K562 (cell line): Measurements from ENCODE around the gene SMAD5. TPM values are rescaled to one million over a fixed set of nuclear protein-coding genes. Genes with fewer than 3 reads are reported as not detected.

Source experiments
- ATF7 ChIP-seq: fragments of 450-650 bp; IDR thresholded peaks from 2 replicates; pipeline ENCODE4 v1.7.1; 2014; ENCODE audit warnings: mild to moderate bottlenecking, moderate library complexity
- BCL6 ChIP-seq: fragments of 250-450 bp; sonication (Bioruptor Pico); IDR thresholded peaks from 2 replicates; pipeline ENCODE4 v1.4.0; 2020
- BRD9 ChIP-seq: fragments of 450-650 bp; IDR thresholded peaks from 2 replicates; pipeline ENCODE4 v1.6.1; 2018; ENCODE audit warnings: low read depth; ENCODE audit not compliant: partially characterized antibody
- CBX2 ChIP-seq: fragments of 200-600 bp; sonication (generic); IDR thresholded peaks from one replicate; pipeline ENCODE4 v1.6.1; 2012; ENCODE audit warnings: mild to moderate bottlenecking, low read length, inconsistent platforms; ENCODE audit not compliant: insufficient read depth, poor library complexity, severe bottlenecking
- CEBPB ChIP-seq: fragments of 450-650 bp; IDR thresholded peaks from 2 replicates; pipeline ENCODE4 v1.6.1; 2016; ENCODE audit warnings: missing genetic modification characterization, missing compliant biosample characterization
- CXXC5 ChIP-seq: fragments of 250-450 bp; sonication (Bioruptor Pico); IDR thresholded peaks from 2 replicates; pipeline ENCODE4 v1.8.0; 2022; ENCODE audit warnings: inconsistent platforms, mild to moderate bottlenecking, moderate library complexity
- ELF1 ChIP-seq: fragments of 200-800 bp; sonication (Bioruptor generic); IDR thresholded peaks from 2 replicates; pipeline ENCODE4 v1.6.1; 2016; ENCODE audit warnings: missing genetic modification characterization, missing compliant biosample characterization
- ESRRA ChIP-seq: fragments of 450-650 bp; IDR thresholded peaks from 2 replicates; pipeline ENCODE4 v1.6.1; 2014; ENCODE audit warnings: low read depth, mild to moderate bottlenecking, moderate library complexity, borderline replicate concordance
- FOXM1 ChIP-seq, 2 experiments: fragments of 450-650 bp in 1 of 2; sonication (generic) in 1 of 2; formaldehyde crosslinking in 1 of 2; IDR thresholded peaks; 2 replicates each; pipeline versions ENCODE4 v1.6.1 to v1.9.0; 2017 to 2022; ENCODE audit warnings: low read depth in 2 of 2, mild to moderate bottlenecking in 2 of 2, missing genetic modification reagents in 1 of 2, moderate library complexity in 1 of 2
- HDAC8 ChIP-seq: fragments of 450-650 bp; IDR thresholded peaks from 2 replicates; pipeline ENCODE4 v1.6.1; 2016; ENCODE audit warnings: mild to moderate bottlenecking, missing genetic modification characterization, moderate library complexity, missing compliant biosample characterization
- HMG20B ChIP-seq: fragments of 250-450 bp; sonication (Bioruptor Pico); IDR thresholded peaks from 2 replicates; pipeline ENCODE4 v1.5.0; 2021; ENCODE audit warnings: mild to moderate bottlenecking
- MYC ChIP-seq, 2 experiments: fragments of 250-450 bp in 1 of 2; sonication (Bioruptor Pico) in 1 of 2; IDR thresholded peaks; 2 replicates each; pipeline versions ENCODE4 v1.5.1 to v1.6.1; 2012 to 2021; ENCODE audit warnings: low read depth in 2 of 2, borderline replicate concordance in 1 of 2, improper control_type of control experiment in 1 of 2, low read length in 1 of 2, mild to moderate bottlenecking in 1 of 2, moderate library complexity in 1 of 2
- NCOR1 ChIP-seq: fragments of 450-650 bp; IDR thresholded peaks from 2 replicates; pipeline ENCODE4 v1.6.1; 2016; ENCODE audit warnings: mild to moderate bottlenecking, moderate library complexity
- POLR2A ChIP-seq: fragments of 450-650 bp; conservative IDR thresholded peaks from 2 replicates; pipeline ENCODE4 v1.6.1; 2016
- PTBP1 ChIP-seq: fragments of 200-400 bp; formaldehyde crosslinking; IDR thresholded peaks from 2 replicates; pipeline ENCODE4 v1.6.1; 2017; ENCODE audit warnings: low read depth, low read length
- RBBP5 ChIP-seq: fragments of 200-600 bp; sonication (generic); IDR thresholded peaks from 2 replicates; pipeline ENCODE4 v1.6.1; 2012; ENCODE audit warnings: borderline replicate concordance, mild to moderate bottlenecking, low read length, control low read depth, inconsistent platforms; ENCODE audit not compliant: insufficient read depth, poor library complexity, severe bottlenecking
- SMC3 ChIP-seq: conservative IDR thresholded peaks from 2 replicates; pipeline ENCODE4 v1.6.1; 2011; ENCODE audit warnings: low read depth, low read length, improper control_type of control experiment; ENCODE audit not compliant: insufficient read depth
- TBP ChIP-seq: optimal IDR thresholded peaks from 2 replicates; pipeline ENCODE3; 2011; ENCODE audit warnings: low read depth, low read length, improper control_type of control experiment
- TCF7L2 ChIP-seq: fragments of 150-350 bp; IDR thresholded peaks from 2 replicates; pipeline ENCODE4 v1.6.1; 2016; ENCODE audit warnings: low read depth, mild to moderate bottlenecking, low read length, moderate library complexity
- ZNF174 ChIP-seq: fragments of 250-450 bp; sonication (Bioruptor Pico); IDR thresholded peaks from 2 replicates; pipeline ENCODE4 v1.4.0; 2020; ENCODE audit warnings: mild to moderate bottlenecking
- ZNF75A ChIP-seq: fragments of 450-650 bp; formaldehyde crosslinking; IDR thresholded peaks from 2 replicates; pipeline ENCODE4 v1.4.0; 2020; ENCODE audit warnings: mild to moderate bottlenecking
- polyA plus RNA-seq, 8 experiments: library from polyadenylated mRNA; depleted of rRNA in 4 of 8; stranded (reverse) in 5 of 8; unstranded in 3 of 8; fragments of >200 nt; fragmentation: Nextera tagmentation in 2 of 8; fragmentation: Illumina TruSeq in 1 of 8; extraction: Ambion mirVana in 2 of 8; extraction: Trizol in 1 of 8; gene quantifications; 2 replicates each; pipeline versions ENCODE4 v1.2.1 to v1.2.3, GENCODE V29; 2011 to 2014; ENCODE audit warnings: inconsistent platforms in 1 of 8, missing spikeins in 1 of 8
- total RNA-seq, 7 experiments: library from RNA; depleted of rRNA in 6 of 7; stranded (reverse); fragments of >200 nt in 6 of 7; fragmentation: Illumina TruSeq in 2 of 7; extraction: Trizol in 2 of 7; gene quantifications; 2 replicates each; pipeline versions ENCODE4 v1.2.1 to v1.2.3, GENCODE V29; 2011 to 2021; ENCODE audit warnings: low replicate concordance in 1 of 7
- TF ChIP-seq, protein P1 (sequence below), 2 experiments: fragments of 450-650 bp in 1 of 2; sonication (generic) in 1 of 2; formaldehyde crosslinking; conservative IDR thresholded peaks; 2 replicates each; pipeline versions ENCODE4 v1.4.0 to v1.8.1; 2020 to 2022; ENCODE audit warnings: mild to moderate bottlenecking in 1 of 2, missing genetic modification reagents in 1 of 2
- TF ChIP-seq, protein P2 (sequence below): fragments of 450-650 bp; IDR thresholded peaks from 2 replicates; pipeline ENCODE4 v1.6.1; 2017; ENCODE audit warnings: mild to moderate bottlenecking, moderate library complexity
- TF ChIP-seq, protein P3 (sequence below): fragments of 250-450 bp; sonication (Bioruptor Pico); IDR thresholded peaks from 2 replicates; pipeline ENCODE4 v1.5.0; 2021
- TF ChIP-seq, protein P4 (sequence below): fragments of 450-650 bp; IDR thresholded peaks from one replicate; pipeline ENCODE4 v1.6.1; 2018; ENCODE audit warnings: mild to moderate bottlenecking, moderate library complexity; ENCODE audit not compliant: partially characterized antibody
- TF ChIP-seq, protein P5 (sequence below): sonication (generic); formaldehyde crosslinking; IDR thresholded peaks from 2 replicates; pipeline ENCODE4 v1.9.0; 2022; ENCODE audit warnings: mild to moderate bottlenecking, missing genetic modification reagents

SMAD5 gene
- total and polyA plus RNA-seq, 9 of the 15 experiments (the other 6 are each of a cell fraction or from before 2014, with no cell fraction given) = 12.4 to 53.9 (median 20.3) TPM

DNA sequence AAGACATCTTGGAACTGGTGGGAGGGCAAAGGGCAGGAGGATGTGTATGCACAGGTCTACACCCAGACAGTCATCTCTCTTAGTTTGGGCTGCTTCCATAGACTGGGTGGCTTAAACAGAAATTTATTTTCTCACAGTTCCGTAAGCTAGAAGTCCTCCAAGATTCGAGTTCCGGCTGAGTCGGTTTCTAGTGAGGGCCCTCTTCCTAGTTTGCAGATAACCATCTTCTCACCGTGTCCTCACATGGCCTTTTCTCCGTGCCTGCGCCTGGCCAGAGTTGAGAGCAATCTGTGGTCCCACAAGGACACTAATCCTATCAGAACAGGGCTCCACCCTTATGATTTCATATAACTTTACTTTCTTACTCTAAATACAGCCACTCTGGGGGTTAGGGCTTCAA is 56.2 kb downstream of the SMAD5 start (continued):
- TF ChIP-seq, protein P1, sequence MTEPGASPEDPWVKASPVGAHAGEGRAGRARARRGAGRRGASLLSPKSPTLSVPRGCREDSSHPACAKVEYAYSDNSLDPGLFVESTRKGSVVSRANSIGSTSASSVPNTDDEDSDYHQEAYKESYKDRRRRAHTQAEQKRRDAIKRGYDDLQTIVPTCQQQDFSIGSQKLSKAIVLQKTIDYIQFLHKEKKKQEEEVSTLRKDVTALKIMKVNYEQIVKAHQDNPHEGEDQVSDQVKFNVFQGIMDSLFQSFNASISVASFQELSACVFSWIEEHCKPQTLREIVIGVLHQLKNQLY (CRISPR knock-in tag; conservative IDR thresholded peaks at IDR 0.05) = no peak
- TF ChIP-seq BRD9 (no peak), CEBPB (no peak), NCOR1 (no peak), CXXC5 (CRISPR knock-in tag) (peak; percentile 40), ESRRA (peak; percentile 30; the same call in 1 of the 2 replicates), ZNF174 (CRISPR knock-in tag) (no peak), ZNF75A (CRISPR knock-in tag) (no peak), SMC3 (no peak), HMG20B (CRISPR knock-in tag) (no peak), HDAC8 (tag) (no peak), BCL6 (no peak), TCF7L2 (no peak), FOXM1 (IDR thresholded peaks at IDR 0.05; ENCODE audit: low read depth) (no peak), FOXM1 (CRISPR knock-in tag; IDR thresholded peaks at IDR 0.05; ENCODE audit: low read depth) (no peak), CBX2 (no peak), PTBP1 (no peak), RBBP5 (peak; percentile 47), ATF7 (peak; percentile 30; the same call in 1 of the 2 replicates), POLR2A (0 out of 2 replicates have a peak, but pooled peaks have one; percentile 13), TBP (no peak), MYC (IDR thresholded peaks at IDR 0.05; ENCODE audit: low read depth, low read length) (peak; percentile 60; the same call in 1 of the 2 replicates), MYC (CRISPR knock-in tag; IDR thresholded peaks at IDR 0.05; ENCODE audit: borderline replicate concordance, low read depth) (no peak), ELF1 (tag) (peak; percentile 70)
- TF ChIP-seq, protein P2, sequence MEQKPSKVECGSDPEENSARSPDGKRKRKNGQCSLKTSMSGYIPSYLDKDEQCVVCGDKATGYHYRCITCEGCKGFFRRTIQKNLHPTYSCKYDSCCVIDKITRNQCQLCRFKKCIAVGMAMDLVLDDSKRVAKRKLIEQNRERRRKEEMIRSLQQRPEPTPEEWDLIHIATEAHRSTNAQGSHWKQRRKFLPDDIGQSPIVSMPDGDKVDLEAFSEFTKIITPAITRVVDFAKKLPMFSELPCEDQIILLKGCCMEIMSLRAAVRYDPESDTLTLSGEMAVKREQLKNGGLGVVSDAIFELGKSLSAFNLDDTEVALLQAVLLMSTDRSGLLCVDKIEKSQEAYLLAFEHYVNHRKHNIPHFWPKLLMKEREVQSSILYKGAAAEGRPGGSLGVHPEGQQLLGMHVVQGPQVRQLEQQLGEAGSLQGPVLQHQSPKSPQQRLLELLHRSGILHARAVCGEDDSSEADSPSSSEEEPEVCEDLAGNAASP = peak; percentile 92
- TF ChIP-seq, protein P3, sequence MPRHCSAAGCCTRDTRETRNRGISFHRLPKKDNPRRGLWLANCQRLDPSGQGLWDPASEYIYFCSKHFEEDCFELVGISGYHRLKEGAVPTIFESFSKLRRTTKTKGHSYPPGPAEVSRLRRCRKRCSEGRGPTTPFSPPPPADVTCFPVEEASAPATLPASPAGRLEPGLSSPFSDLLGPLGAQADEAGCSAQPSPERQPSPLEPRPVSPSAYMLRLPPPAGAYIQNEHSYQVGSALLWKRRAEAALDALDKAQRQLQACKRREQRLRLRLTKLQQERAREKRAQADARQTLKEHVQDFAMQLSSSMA = no peak
- TF ChIP-seq, protein P4, sequence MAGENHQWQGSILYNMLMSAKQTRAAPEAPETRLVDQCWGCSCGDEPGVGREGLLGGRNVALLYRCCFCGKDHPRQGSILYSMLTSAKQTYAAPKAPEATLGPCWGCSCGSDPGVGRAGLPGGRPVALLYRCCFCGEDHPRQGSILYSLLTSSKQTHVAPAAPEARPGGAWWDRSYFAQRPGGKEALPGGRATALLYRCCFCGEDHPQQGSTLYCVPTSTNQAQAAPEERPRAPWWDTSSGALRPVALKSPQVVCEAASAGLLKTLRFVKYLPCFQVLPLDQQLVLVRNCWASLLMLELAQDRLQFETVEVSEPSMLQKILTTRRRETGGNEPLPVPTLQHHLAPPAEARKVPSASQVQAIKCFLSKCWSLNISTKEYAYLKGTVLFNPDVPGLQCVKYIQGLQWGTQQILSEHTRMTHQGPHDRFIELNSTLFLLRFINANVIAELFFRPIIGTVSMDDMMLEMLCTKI = no peak
- TF ChIP-seq, protein P5, sequence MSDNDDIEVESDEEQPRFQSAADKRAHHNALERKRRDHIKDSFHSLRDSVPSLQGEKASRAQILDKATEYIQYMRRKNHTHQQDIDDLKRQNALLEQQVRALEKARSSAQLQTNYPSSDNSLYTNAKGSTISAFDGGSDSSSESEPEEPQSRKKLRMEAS = no peak
